HL-60/S4 (cell line): Measurements from ENCODE around the gene KRT8.

Experiments used
- in situ Hi-C: fragments of 300-500 bp; cut with MboI; formaldehyde crosslinking; loops from 2 replicates; pipeline ENCODE4 v1.14.3; 2022; ENCODE audit warnings: low sequenced_read_pairs

KRT8 gene

DNA sequence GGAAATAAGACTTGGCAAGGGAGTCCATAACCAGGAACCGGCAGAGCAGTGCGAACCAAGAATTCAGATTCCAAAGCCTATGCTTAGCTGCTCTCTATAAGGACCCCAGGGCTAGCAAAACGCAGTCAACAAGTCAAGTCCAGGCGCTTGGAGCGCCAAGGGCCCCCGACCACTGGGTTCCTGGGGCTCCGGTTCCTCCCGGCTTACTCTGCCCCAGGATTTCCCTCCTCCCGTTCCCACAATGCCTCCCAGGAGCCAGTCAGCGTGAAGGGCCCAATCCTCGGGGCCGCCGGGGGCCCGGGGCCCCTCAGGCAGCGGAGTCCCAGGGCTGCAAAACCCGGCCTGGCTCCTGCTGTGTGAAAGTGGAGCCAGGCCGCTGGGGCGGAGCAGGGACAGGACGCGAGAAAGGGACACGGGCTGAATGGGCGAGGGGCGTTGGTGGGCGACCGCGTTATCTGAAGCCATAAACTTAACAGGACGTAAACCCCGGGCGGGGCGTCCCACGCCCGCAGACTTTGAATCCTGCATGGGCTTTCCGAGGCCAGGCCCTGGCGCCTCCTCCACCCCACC is 1.5 kb downstream of the KRT8 start:
- in situ Hi-C loops: no loop called here

DNA sequence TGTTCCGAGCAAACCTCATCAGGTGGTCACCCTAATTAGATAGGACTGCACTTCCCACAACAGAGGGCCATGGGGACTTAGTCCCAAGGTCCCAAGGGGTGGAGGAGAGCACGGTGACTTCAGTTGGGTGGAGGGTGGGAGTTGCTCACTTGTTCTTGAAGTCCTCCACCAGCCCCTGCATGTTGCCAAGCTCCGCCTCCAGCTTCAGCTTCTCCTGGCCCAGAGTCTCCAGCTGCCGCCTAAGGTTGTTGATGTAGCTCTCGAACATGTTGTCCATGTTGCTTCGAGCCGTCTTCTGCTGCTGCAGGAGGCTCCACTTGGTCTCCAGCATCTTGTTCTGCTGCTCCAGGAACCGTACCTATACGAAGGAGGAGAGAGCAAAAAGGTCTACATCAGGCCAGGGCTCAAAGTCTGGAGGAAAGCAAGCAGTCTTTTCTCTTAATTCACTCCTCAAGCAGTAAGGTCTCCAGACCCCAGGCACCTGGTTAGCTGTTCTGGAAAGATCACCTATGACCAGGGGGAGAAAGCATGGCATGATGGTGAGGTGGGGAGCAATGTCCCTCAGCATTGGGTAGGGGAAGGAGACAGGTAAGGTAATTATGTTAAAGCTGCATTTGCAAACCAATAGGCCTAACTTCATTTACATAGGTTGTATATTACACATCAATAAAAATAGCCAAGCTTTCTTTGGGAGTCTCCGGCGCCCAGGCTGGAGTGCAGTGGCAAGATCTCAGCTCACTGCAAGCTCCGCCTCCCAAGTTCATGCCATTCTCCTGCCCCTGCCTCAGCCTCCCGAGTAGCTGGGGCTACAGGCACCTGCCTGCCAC is 2.9 kb downstream of the KRT8 start:
- in situ Hi-C loops: no loop called here

DNA sequence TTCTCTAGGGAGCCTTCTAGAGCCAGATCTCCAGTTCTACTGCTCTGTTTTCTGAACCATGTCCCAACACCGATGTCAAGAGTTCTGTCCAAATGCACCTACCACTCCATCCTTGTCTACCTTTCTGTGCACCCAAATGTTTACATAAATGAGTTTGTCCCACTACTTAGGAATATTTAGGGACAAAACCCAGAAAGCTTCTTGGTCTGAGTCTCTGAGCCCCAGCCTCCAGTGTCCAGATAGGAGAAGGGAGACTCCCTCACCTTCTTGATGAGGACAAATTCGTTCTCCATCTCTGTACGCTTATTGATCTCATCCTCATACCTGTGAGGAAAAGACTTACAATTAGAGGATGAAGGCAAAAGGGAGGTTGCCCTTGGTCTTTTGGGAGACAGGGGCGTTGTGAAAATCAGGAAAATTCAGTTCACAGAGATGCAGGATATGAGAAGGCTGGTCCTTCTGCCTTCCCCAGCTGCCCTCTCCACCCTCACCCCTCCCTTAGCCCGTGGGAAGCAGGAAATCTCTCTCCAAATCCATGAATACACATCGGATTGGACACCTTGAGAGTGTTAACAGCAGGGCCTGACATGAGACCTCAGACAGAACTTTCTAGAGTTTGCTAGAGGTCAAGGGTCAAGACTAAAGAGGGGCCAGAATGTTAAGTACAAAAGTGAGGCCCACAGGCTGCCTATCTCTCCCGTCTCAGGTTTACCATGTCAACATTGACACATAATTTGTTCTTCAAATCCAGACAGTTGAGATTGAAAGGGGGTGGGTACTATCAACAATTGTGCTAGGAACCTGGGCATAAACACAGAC is 3.8 kb downstream of the KRT8 start:
- in situ Hi-C loops: no loop called here

DNA sequence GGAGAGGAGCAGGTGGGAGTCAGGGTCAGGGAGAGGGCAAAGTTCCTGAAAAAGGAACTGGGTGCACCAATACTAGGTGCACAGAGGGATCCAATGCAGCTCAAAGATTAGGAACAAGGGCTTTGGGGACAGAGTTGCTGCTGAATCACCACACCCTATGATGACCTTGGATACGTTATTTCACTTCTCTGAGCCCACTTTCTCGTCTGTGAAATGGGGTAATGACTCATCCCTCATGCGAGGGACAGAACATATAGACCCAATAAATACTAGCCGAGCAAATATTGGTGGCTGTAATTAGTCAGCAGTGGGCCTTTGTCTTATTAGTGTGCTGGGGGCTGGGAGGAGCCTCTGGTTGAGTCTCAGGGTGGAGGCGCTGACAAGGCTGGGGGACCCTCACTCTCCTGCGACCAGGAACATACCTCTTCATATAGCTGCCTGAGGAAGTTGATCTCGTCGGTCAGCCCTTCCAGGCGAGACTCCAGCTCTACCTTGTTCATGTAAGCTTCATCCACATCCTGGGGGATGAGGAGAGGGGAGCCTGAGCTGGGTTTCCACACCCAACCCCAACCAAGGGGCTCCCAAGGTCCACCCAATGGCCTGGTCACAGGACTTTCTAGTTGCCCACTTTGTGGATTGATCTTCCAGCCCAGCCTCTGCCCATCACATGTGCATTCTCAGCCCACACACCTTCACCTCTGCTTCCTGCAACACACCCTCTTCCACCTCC is 4.5 kb downstream of the KRT8 start:
- in situ Hi-C loops: no loop called here

DNA sequence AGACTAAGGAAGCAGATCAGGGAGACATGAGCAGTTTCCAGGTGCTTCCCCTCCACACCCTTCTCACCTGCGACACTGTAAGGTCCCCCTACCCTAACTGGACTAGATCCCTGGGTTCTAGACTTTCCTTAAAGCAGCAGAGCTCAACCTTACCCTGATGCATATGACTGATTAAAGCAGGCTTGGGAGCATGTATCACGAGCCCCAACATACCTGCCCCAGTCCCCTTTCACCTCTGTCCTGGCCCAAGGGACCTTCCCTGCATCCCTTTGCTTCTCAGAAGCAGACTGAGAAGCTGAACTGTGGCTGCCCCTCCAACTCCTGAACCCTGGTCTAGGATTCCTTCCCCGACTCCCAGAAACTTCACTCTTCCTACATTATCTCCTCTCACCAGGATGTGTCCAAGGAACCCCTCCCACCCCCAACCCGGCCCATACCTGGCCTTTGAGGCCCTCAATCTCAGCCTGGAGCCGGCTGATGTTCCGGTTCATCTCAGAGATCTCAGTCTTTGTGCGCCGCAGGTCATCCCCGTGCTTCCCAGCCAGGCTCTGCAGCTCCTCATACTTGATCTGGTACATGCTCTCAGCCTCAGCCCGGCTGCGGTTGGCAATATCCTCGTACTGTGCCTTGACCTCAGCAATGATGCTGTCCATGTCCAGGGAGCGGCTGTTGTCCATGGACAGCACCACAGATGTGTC is 5.4 kb downstream of the KRT8 start:
- in situ Hi-C loops: no loop called here

DNA sequence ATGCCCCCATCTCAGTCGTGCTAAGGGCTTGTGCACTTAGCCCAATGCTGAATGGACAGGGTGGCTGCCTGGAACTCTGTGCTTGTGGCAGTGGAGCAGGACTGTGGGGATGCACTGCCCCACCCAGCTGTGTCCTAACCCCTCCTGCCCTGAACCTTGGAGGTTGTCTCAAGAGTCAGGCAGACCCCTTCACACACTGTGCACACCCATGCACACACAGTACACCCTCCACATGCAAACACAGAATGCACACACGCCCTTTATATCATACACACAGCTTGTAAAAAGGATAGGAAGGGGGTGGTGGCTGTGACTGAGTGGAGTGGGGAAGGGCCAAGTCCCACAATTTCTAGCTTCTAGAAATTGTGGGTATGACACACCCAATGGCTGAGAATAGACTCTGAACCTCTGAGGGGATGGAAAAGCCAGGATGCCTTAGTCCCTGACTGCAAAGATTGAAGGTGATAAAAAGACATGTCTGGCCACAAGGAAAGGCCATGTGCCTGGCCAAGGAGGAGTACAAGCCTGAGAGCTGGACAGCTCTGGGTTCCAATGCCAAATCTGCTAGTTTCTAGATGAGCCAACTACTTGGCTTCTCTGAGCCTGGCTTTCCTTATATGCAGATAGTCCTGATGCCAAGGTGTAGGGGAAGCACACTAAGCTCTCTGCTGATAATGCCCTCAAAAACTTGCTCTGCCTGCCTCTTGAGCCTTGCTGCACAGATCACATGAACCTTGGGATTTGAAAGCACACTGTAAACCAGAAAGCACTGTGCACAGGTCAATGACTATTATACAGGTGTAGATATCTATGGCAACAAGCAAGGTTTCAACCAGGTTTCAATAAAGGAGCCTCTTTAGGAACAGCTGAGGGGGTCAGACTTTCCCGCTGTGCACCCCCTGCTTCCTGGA is 8.4 kb downstream of the KRT8 start:
- in situ Hi-C loops: no loop called here

DNA sequence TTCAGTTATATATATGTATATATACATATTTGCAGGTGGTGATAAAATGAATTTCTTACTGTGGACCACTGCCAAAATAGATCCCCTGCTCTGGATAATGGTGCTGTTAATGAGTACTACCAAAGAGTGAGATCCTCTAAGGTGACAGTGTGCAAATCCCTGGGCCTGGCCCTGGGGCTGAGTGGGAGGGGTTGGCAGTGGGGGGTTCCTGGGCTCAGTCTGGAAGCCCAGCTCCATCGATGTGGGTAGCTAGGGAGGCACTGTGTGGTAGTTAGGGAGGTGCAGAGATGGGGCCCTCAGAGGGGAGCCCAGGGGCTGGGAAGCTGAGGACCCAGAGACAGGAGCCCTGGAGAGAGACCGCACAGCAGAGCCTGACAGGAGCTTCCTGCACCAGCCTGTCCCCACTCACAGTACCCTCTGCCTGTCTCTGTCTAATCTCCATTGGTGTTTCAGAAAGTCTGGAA is 9.1 kb downstream of the KRT8 start:
- in situ Hi-C loops: no loop called here

DNA sequence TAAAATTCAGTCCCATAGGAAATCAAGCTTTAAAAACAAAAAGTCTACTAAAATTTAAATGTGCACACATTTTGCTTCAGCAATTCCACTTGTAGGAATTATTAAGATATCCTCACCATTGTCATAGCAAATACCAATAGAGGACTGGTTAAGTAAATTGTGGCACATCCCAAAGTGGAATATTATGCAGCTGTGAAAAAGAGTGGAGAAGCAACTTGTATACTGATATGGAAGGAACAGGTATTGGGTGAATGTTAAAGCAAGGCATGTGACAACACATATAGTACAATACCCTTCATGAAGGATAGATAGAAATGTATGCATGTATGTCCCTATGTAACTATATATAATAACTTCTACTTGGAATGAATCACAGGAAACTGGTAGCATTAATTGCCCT is 11.9 kb downstream of the KRT8 start:
- in situ Hi-C loops: no loop called here

DNA sequence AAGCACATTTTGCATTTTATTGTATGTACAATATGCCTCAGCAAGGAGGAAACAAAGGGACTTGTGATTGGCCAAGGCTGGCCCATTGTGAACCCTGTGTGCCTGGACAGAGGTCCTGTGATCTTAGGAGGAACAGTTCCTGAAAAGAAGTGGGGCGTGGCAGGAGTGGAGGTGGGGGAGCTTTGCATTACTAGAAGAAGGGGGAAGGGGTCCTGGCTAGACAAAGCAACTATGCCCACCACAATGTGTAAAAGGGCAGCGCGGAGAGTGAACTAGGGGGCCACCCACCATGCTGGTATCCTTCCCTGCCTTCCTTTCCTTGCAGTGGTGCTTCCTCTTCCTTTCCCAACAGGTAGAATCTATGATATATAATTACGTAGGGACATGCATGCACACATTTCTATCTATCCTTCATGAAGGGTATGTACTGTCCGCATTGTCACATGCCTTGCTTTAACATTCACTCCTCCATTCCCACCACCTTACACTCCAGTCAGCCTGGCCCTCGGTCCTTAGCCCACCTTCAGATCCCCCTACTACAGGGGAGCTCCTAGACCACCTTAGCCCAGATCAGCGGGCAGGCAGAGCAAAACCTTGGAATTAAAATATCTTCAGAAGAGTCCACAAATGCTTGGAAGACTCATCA is 12.5 kb downstream of the KRT8 start:
- in situ Hi-C loops: no loop called here

DNA sequence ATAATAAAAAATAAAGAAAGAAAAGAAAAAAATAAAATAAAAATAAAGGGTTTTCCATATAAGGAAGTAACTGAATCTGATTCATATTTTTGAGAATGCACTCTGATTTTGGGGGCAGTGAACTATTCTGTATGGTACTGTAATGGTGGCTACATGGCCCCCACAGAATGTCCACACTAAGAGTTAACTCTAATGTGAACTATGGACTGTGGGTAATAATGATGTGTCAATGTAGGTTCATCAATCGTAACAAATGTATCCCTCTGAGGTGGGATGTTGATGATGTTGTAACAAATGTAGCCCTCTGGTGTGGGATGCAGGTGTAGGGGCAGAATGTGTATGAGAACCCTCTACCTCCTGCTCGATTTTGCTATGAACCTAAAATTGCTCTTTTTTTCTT is 13.8 kb downstream of the KRT8 start:
- in situ Hi-C loops: no loop called here

DNA sequence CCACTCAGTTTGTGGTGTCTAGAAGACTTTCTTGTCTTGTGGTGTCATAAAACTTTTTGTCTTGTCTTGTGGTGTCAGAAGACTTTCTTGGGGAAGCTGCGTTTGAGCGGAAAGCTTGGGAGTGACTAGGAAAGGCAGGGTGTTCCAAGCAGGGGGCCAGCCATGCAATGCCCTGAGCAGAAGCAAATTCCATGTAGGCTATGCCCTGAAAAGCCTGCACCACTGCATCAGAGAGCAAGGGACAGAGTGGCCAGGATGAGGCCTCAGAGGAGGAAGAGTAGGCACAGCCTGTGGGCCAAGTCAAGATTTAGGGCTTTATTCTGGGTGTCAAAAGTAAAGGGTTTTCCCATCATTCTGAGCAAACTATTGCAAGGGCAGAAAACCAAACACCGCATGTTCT is 14.5 kb downstream of the KRT8 start:
- in situ Hi-C loops: no loop called here

DNA sequence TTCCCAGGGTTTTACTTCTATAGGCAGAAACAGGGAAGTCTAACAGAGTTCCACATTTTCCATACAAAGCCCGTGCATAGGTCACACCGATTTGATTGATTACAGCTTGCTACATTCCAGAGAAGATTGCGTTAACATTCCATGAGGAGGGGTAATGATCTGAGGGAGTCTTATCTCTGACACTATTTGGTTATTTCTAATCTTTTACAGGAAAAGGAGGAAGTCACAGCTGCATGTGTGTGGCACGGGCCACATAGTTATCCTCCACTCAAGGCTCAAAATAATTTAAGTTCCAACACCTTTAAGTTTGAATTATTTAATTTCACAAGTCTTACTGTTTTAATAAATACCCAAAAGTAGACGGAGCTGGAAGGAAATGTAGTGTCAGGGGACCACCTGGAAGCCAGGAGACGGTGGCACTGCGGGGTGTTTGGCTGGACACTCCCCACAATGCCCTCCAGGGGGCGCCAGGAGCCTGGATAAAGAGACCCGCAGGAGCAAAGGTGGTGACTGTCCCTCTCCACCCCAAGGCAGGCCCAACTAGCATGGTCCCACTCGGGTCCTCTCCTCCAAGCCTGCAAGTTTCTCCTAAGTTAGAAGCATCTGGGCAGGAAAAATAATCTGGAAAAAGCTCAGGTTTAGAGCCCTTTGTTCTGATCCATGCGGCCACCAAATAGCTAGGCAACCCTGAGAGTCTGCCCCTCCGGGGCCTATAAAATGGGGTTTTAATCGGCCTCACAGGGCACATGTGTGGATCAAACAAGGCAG is 20.2 kb downstream of the KRT8 start:
- in situ Hi-C loops: loop anchor here (5.0 kb wide), 1 partner anchor 98 kb away; no protein-coding TSS in a partner anchor

DNA sequence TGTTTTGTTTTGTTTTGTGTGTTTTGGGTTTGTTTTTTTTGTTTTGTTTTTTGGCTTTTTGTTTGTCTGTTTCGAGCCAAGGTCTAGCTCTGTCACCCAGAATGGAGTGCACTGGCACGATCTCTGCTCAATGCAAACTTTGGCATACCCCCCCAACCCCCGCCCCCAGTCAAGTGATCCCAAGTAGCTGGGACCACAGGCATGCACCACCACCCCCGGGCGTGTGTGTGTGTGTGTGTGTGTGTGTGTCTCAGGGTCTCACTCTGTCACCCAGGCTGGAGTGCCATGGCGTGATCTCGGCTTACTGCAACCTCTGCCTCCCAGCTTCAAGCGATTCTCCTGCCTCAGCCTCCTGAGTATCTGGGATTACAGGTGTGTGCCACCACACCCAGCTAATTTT is 24.4 kb downstream of the KRT8 start:
- in situ Hi-C loops: loop anchor here (5.0 kb wide), 1 partner anchor 102 kb away; no protein-coding TSS in a partner anchor

DNA sequence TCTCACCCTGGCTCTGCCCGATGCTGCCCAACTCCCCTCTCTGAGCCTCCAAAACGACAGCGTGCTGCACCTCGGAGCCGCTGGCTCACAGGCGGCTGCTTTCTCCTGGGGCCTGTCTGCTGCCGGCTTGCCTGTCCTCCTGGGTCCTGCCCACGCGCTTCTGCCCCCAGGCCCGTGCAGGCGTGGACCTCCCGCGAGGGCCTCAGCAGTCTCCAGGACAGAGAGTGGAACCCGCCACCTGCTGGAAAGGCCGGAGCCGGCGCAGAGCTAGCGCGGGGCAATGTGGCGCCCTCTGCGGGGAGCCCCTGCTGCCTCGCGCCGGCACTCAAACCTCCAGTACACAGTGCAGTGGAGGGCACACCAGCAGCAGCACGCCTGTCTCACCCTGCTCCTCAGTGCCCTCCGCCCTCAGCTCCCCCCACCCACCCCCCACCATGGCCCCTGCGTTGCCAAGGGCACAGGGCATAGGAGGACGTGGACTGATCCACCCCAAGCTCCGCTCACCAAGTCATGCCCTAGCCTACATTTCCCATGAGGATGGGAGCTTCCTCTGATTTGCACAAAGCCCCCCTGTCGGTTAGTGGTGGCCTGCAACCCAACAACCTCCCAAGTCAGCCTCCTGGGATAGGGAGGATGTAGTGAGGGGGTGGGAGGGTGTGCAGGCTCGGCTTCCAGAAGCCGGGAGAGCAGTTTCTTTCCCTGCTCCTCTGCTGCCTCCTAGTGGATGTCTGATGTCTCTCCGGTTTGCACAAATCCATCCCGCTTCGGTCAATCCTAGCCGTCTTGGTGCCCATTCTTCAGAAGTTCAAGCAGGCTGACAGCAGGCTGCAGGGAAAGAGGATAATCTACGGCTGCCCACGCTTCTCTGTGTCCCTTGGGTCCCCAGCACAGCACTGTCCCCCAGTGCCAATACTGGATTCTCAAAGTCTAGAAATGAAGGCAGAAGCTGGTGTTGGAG is 25.2 kb downstream of the KRT8 start:
- in situ Hi-C loops: loop anchor here (5.0 kb wide), 3 partner anchors 103 to 727 kb away; no protein-coding TSS in a partner anchor

DNA sequence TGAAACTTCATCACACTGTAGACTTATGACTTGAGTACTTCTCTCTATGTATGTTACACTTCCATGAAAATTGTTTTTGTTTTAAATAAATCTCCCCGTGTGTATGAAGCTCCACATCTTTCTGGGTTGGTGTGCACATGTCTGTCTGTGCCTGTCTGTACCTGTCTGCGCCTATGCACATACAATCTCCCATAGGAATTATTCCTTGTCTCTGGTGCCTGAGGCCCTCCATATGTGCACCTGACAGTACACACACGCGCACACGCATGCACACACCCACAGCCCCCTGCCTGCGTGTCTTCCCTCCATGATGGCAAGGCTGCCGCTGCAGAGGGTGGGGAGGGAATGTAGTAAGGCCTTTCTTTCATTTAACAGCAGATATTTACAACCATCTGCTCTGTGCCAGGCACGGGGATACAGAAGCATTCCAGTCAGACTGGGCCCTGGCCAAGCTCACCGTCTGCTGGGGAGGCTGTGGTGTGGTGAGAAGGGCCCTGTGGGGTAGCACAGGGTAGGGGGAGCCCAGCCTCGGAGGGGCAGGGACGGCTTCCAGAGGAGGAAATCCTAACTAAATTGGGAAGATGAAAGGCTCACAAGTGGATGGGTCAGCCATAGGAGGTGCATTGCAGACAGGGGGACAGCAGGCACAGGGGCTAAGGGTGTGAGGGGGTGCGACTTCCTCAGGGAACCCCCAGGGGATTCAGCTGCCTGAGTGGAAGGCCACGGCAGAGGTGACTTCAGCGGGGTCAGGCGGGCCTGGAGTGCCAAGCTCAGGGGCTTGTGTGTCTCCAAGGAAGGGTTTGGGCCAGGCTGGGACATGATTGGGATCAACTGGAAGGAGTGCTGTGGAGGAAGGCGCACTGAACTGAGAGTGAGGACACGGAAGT is 26.1 kb downstream of the KRT8 start:
- in situ Hi-C loops: loop anchor here (5.0 kb wide), 2 partner anchors 296 to 726 kb away; no protein-coding TSS in a partner anchor

DNA sequence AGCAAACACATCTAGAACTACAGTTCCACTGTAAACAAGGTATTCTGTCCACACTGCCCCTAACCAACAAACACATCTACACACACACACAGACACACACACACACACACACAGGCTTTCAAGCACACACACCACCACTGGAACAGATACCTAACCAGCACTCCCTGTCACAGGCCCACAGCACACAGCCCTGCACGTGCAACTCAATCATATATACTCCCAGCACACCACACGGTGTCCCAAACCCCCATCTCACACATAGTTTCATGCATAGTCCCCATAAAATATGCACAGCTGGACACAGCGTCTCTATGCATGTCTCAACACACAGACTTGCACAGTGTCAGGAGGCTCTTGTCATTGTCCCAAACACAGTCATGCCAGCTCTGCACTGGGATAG is 27.6 kb downstream of the KRT8 start:
- in situ Hi-C loops: loop anchor here (5.0 kb wide), 2 partner anchors 295 to 725 kb away; no protein-coding TSS in a partner anchor
